Measurements from ENCODE around the gene BRS3. TPM values are rescaled to one million over a fixed set of nuclear protein-coding genes. Genes with fewer than 3 reads are reported as not detected.

BRS3 gene
- total and polyA plus RNA-seq, 10 of the 15 experiments (the other 5 are each of a cell fraction or from before 2014, with no cell fraction given): not detected

DNA sequence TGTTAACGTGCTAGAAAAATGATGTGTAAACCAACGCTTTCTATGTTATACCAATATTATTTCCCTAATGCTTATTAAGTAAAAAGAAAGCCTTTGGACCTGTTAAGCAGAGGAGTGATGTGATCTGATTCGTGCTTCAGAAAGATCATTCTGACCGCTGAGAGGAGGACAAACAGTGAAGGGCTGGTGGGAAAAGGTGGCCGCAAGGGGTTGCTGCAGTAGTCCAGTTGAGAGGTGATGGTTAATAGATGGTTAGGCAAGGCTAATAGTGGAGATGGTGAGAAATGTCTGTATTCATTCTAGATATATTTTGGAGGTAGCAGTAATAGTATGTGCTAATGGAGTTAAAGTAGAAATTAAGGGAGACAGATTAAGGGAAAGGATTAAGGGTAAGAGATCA lies 31.3 kb downstream of the BRS3 start:
- ChIA-PET RAD21 (ENCODE audit: unreplicated experiment) (no interaction called here), POLR2A (interaction anchor here (0.7 kb wide), 1 partner anchor 92 kb away, joined by 3 read pairs; no protein-coding TSS in a partner anchor), SMC1A (ENCODE audit: uncharacterized antibody, unreplicated experiment) (no interaction called here), CTCF (no interaction called here)
- in situ Hi-C loops (cut with MboI): no loop called here
- intact Hi-C loops (cut with micrococcal nuclease; ENCODE audit: unreplicated experiment): no loop called here
- Histone ChIP-seq H2AFZ (ENCODE audit: control insufficient read depth, low read depth, low read length) (no peak overlapping the region), H3K79me2 (ENCODE audit: control insufficient read depth, insufficient read depth, low read length) (no peaks in the 10 kb centered on the region), H3K4me2 (ENCODE audit: control insufficient read depth, insufficient read depth) (no peak overlapping the region), H3K27me3 (replicated peaks in 1 of 2; ENCODE audit: control insufficient read depth in 2 of 2, insufficient read depth in 2 of 2, low read length in 1 of 2) (no peaks in the 10 kb centered on the region), H3K27ac (ENCODE audit: control insufficient read depth, insufficient read depth) (no peak overlapping the region), H3K4me1 (ENCODE audit: control insufficient read depth, insufficient read depth, low read length) (no peaks in the 10 kb centered on the region), H3K36me3 (ENCODE audit: control insufficient read depth in 2 of 2, insufficient read depth in 2 of 2, low read length in 1 of 2) (no peaks in the 10 kb centered on the region), H3K4me3 (no peak overlapping the region), H3K9ac (ENCODE audit: control insufficient read depth, insufficient read depth, low read length) (no peak overlapping the region), H4K20me1 (ENCODE audit: control insufficient read depth, insufficient read depth) (no peaks in the 10 kb centered on the region), H3K9me3 (replicated peaks; ENCODE audit: control insufficient read depth, insufficient read depth, low read length) (no peaks in the 10 kb centered on the region)
- BruUV-seq (replicated peaks): no TSS peak
- whole genome bisulfite sequencing (ENCODE audit: insufficient coverage, insufficient replicate concordance, low lambda C conversion rate, missing lambda C conversion rate): 51% methylated on average over 5 of the region's 5 CpGs
- TF ChIP-seq PBX3 (IDR thresholded peaks at IDR 0.05; ENCODE audit: insufficient replicate concordance, low read depth, low read length) (no peak), PAX5 (IDR thresholded peaks at IDR 0.05; ENCODE audit: borderline replicate concordance, low read depth, low read length) (no peak), CBX3 (IDR thresholded peaks at IDR 0.05; ENCODE audit: borderline replicate concordance, low read depth) (no peak), PRDM15 (CRISPR knock-in tag; IDR thresholded peaks at IDR 0.05) (no peak), KLF5 (IDR thresholded peaks at IDR 0.05; ENCODE audit: partially characterized antibody) (no peak), GATAD2B (conservative IDR thresholded peaks at IDR 0.05; ENCODE audit: low read depth) (no peak), SIX5 (IDR thresholded peaks at IDR 0.05; ENCODE audit: low read depth, low read length, severe bottlenecking) (no peak), IKZF1 (conservative IDR thresholded peaks at IDR 0.05) (no peak), USF2 (IDR thresholded peaks at IDR 0.05; ENCODE audit: borderline replicate concordance, low read depth, low read length) (no peak), CREB1 (IDR thresholded peaks at IDR 0.05; ENCODE audit: low read depth) (no peak), MLLT1 (IDR thresholded peaks at IDR 0.05) (no peak), E2F4 (IDR thresholded peaks at IDR 0.05; ENCODE audit: low read depth, low read length) (no peak), MEF2B (IDR thresholded peaks at IDR 0.05; ENCODE audit: partially characterized antibody, poor library complexity, severe bottlenecking) (no peak), ZZZ3 (IDR thresholded peaks at IDR 0.05; ENCODE audit: control insufficient read depth, insufficient read length, low read depth) (no peak), WRNIP1 (IDR thresholded peaks at IDR 0.05; ENCODE audit: borderline replicate concordance, low read depth, low read length) (no peak)
- DNase-seq (ENCODE audit: low read depth, low spot score) (no peak), ATAC-seq (no peak), FAIRE-seq (no peak)

Data from GM12878 (cell line).